ENCODE data around the gene GCK. TPM values are rescaled to one million over a fixed set of nuclear protein-coding genes. Genes with fewer than 3 reads are reported as not detected.

GCK gene
- total and polyA plus RNA-seq, 2 donors (not counting 3 experiments of a cell fraction or from before 2014, with no cell fraction given), result 0.17 to 0.51 TPM

DNA sequence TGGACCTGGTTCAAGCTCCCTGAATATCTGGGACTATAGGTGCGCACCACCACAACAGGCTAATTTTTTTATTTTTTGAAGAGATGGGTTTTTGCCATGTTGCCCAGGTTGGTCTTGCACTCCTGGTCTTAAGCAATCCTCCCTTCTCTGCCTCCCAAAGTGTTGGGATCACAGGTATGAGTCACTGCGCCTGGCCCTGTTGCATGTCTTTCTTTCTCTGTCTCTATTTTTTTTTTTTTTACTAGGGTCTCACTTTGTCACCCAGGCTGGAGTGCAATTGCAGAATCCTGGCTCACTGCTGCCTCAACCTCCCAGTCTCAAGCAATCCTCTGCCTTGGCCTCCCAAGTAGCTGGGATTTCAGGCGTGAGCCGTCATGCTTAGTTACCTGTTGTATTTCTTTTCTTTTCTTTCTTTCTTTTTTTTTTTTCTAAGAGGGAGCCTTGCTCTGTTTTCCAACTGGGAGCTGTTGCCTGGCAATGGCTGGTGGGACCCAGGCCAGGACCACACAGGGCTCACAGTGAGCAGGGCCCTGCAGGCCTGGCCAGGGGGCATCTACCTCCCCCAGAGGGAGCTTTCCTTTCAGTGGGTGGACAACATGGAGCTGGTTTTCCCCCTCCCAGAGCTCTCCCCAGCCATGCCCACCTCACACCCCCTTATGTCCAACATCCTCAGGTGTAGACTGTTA, 54.2 kb downstream of the GCK start:
- BruUV-seq (replicated peaks), result no TSS peak
- intact Hi-C loops (cut with micrococcal nuclease), result no loop called here

More for the DNA sequence above, 54.2 kb downstream of the GCK start:
- CTCF ChIA-PET, result interaction anchor here (0.8 to 1.0 kb wide), 2 partner anchors 9 to 11 kb away, joined by 3 to 4 read pairs; no protein-coding TSS in a partner anchor
- Histone ChIP-seq H3K36me3 (ENCODE audit: control insufficient read depth in 2 of 2, extremely low read depth in 1 of 2, insufficient read depth in 2 of 2, low read length in 2 of 2) (no peaks in the 10 kb centered on the region), H3K27ac (ENCODE audit: insufficient read depth, low read depth, low read length) (no peak overlapping the region), H3K4me3 (replicated peaks in 1 of 3; ENCODE audit: insufficient read depth in 1 of 3, low read depth in 1 of 3, low read length in 3 of 3) (no peak overlapping the region), H3K27me3 (ENCODE audit: control insufficient read depth in 2 of 2, insufficient read depth in 2 of 2, low read length in 2 of 2) (peaks cover 0 to 4% of the 10 kb centered on the region in 2 experiments), H3K4me1 (ENCODE audit: control insufficient read depth, extremely low read depth, insufficient read depth, low read length) (no peaks in the 10 kb centered on the region), H3K4me2 (ENCODE audit: insufficient read depth, low read length) (no peak overlapping the region), H3K79me2 (ENCODE audit: control insufficient read depth, insufficient read depth, low read length) (no peaks in the 10 kb centered on the region), H3K9me3 (replicated peaks; ENCODE audit: control insufficient read depth, insufficient read depth, low read length) (no peaks in the 10 kb centered on the region), H4K20me1 (replicated peaks; ENCODE audit: control insufficient read depth, extremely low read depth, insufficient read depth, low read length) (no peaks in the 10 kb centered on the region), H3K9me1 (replicated peaks; ENCODE audit: control insufficient read depth, extremely low read depth, insufficient read depth, low read length) (no peaks in the 10 kb centered on the region), H3K9ac (replicated peaks; ENCODE audit: extremely low read depth, insufficient read depth, low read length) (no peak overlapping the region), H2AFZ (ENCODE audit: low read depth, low read length) (no peak overlapping the region)
- no peak for FAIRE-seq
- TF ChIP-seq EZH2 (IDR thresholded peaks at IDR 0.05; ENCODE audit: borderline replicate concordance, low read depth, low read length, severe bottlenecking), result no peak
- TF ChIP-seq POLR2A (IDR thresholded peaks at IDR 0.05; ENCODE audit: low read depth, low read length), result no peak
- no peak for TF ChIP-seq CTCF (IDR thresholded peaks at IDR 0.05; ENCODE audit: extremely low read depth in 1 of 2, insufficient read depth in 1 of 2, low read depth in 1 of 2, low read length in 2 of 2)
- no peak for TF ChIP-seq MYC (IDR thresholded peaks at IDR 0.05; ENCODE audit: low read depth, low read length)
- POLR2A ChIA-PET, result no interaction called here
- dilution Hi-C loops (cut with MboI; ENCODE audit: extremely low pct_ligation_motif_present, low sequenced_read_pairs), result no loop called here
- DNase-seq (ENCODE audit: low read depth, low spot score), result no peak
